ENCODE data around the gene SPATA19.

DNA sequence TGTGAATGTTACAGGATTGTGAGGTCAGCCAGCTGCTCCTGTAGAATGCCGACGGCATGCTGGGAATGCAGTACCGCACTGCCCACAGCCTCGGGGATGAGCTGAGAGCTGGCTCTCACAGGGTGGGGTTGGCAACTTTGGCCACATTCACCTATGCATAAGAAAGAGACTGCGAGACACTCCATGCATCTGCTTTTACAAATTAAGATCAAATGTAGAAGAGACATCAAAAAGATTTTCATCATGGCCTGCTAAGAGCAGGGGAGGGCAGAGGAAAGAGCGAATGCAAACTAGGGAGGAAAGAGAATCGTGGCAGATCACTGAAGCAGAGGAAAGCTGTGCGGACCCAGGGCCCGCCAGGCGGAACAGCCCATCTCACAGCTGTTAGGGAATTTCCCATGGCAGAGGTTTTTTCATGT, 49.8 kb upstream of the SPATA19 start:
- TF ChIP-seq, protein P1, sequence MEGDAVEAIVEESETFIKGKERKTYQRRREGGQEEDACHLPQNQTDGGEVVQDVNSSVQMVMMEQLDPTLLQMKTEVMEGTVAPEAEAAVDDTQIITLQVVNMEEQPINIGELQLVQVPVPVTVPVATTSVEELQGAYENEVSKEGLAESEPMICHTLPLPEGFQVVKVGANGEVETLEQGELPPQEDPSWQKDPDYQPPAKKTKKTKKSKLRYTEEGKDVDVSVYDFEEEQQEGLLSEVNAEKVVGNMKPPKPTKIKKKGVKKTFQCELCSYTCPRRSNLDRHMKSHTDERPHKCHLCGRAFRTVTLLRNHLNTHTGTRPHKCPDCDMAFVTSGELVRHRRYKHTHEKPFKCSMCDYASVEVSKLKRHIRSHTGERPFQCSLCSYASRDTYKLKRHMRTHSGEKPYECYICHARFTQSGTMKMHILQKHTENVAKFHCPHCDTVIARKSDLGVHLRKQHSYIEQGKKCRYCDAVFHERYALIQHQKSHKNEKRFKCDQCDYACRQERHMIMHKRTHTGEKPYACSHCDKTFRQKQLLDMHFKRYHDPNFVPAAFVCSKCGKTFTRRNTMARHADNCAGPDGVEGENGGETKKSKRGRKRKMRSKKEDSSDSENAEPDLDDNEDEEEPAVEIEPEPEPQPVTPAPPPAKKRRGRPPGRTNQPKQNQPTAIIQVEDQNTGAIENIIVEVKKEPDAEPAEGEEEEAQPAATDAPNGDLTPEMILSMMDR (conservative IDR thresholded peaks at IDR 0.05; ENCODE audit: low read length) = no peak
- TF ChIP-seq EZH2phosphoT487 (IDR thresholded peaks at IDR 0.05; ENCODE audit: borderline replicate concordance, low read depth, low read length) = no peak
